ENCODE measurements around the gene CFAP300. TPM values are rescaled to one million over a fixed set of nuclear protein-coding genes. Genes with fewer than 3 reads are reported as not detected.

CFAP300 gene

DNA sequence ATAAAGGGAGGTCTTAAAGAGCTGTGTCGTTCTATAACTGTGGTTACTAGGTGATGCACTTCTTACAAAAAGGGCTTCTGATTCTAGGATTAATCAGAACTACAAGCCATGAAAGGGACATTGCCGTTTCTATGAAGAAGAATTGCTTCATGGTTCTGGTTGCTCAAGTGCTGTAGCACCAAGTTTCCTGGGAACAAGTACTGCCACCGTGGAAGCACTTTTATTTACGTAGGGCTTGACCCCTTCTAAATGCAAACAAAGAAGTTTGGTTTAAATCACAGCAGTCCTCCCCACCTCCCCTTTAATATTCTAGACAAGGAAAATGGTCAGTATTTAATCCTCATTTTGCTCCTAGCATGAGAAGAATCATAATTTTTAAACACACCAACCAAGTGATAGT lies 72.8 kb downstream of the CFAP300 start:
- WGBS (ENCODE audit: extremely low coverage, insufficient coverage, low lambda C conversion rate), result no CpG with 5 or more reads among the region's 4 CpGs
- H3K18ac ChIP-seq (ENCODE audit: low read length), result no peak overlapping the region
- DNase-seq, result no peak
- peaks cover 3% of the 10 kb centered on the region for H3K4me1 ChIP-seq (ENCODE audit: control insufficient read depth, low read depth, low read length)
- no peak overlapping the region for H4K5ac ChIP-seq (ENCODE audit: low read length)
- no peak overlapping the region for H3K56ac ChIP-seq (ENCODE audit: low read length)
- no peak overlapping the region for H3K27ac ChIP-seq (ENCODE audit: low read depth, low read length)
- no peak overlapping the region for H3K9ac ChIP-seq (ENCODE audit: low read length)
- no peak overlapping the region for H3K4me3 ChIP-seq (ENCODE audit: low read length)
- H3K36me3 ChIP-seq (ENCODE audit: control insufficient read depth, insufficient read depth, low read length), result no peaks in the 10 kb centered on the region
- H3K79me2 ChIP-seq (ENCODE audit: control insufficient read depth, insufficient read depth, low read length), result peaks cover 59% of the 10 kb centered on the region
- H3K27me3 ChIP-seq (ENCODE audit: insufficient read depth, low read length, poor library complexity), result no peaks in the 10 kb centered on the region
- H2BK120ac ChIP-seq (ENCODE audit: low read depth, low read length), result no peak overlapping the region
- H2BK5ac ChIP-seq (ENCODE audit: low read length), result no peak overlapping the region
- no peak overlapping the region for H3K4me2 ChIP-seq (ENCODE audit: low read length)
- H3K79me1 ChIP-seq (ENCODE audit: low read length), result peaks cover 4% of the 10 kb centered on the region
- no peak overlapping the region for H4K8ac ChIP-seq (ENCODE audit: low read depth, low read length)
- H3K23ac ChIP-seq (ENCODE audit: low read length), result no peak overlapping the region
- H2AK5ac ChIP-seq (ENCODE audit: low read length), result no peak overlapping the region
- no peak overlapping the region for H2BK15ac ChIP-seq (replicated peaks; ENCODE audit: low read depth)
- no peak overlapping the region for H3K4ac ChIP-seq (ENCODE audit: low read depth, low read length)

DNA sequence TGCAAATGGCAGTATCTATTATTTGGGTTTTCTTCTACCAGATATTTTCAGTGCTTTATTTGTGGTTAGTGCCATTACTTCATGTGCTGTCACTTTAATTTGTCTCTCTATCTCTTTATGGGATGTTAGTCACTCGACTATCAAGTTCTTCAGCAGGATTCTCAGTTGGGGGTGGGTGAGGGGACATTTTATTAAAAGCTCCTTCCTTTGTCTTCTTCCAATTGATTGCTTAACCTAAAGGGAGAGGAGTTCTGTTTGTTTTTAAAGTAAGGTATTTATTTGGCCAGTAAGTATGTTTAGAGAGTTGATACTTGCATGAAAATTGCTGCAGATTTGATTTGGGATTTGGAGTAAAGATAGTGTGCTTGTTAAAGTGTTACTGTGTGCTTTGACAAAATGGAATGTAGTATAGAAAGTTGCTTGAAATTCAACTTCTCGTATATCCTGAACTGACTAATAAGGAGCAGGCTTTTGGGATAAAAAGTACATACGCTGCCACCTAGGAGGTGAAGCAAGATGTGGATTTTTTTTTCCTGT lies 73.3 kb downstream of the CFAP300 start:
- Histone ChIP-seq H3K4me3 (ENCODE audit: low read length) (no peak overlapping the region), H2BK5ac (ENCODE audit: low read length) (no peak overlapping the region), H2BK120ac (ENCODE audit: low read depth, low read length) (no peak overlapping the region), H3K79me1 (ENCODE audit: low read length) (peaks cover 4% of the 10 kb centered on the region), H3K79me2 (ENCODE audit: control insufficient read depth, insufficient read depth, low read length) (peaks cover 60% of the 10 kb centered on the region), H3K4me1 (ENCODE audit: control insufficient read depth, low read depth, low read length) (peaks cover 3% of the 10 kb centered on the region), H3K27ac (ENCODE audit: low read depth, low read length) (no peak overlapping the region), H3K23ac (ENCODE audit: low read length) (no peak overlapping the region), H3K9ac (ENCODE audit: low read length) (no peak overlapping the region), H3K27me3 (ENCODE audit: insufficient read depth, low read length, poor library complexity) (no peaks in the 10 kb centered on the region), H3K4ac (ENCODE audit: low read depth, low read length) (no peak overlapping the region), H4K5ac (ENCODE audit: low read length) (no peak overlapping the region), H3K18ac (ENCODE audit: low read length) (no peak overlapping the region), H2AK5ac (ENCODE audit: low read length) (no peak overlapping the region), H3K56ac (ENCODE audit: low read length) (no peak overlapping the region), H4K8ac (ENCODE audit: low read depth, low read length) (no peak overlapping the region), H3K36me3 (ENCODE audit: control insufficient read depth, insufficient read depth, low read length) (no peaks in the 10 kb centered on the region), H2BK15ac (replicated peaks; ENCODE audit: low read depth) (no peak overlapping the region), H3K4me2 (ENCODE audit: low read length) (no peak overlapping the region)
- peak; percentile 64 for DNase-seq
- WGBS (ENCODE audit: extremely low coverage, insufficient coverage, low lambda C conversion rate), result no CpG with 5 or more reads among the region's 3 CpGs

DNA sequence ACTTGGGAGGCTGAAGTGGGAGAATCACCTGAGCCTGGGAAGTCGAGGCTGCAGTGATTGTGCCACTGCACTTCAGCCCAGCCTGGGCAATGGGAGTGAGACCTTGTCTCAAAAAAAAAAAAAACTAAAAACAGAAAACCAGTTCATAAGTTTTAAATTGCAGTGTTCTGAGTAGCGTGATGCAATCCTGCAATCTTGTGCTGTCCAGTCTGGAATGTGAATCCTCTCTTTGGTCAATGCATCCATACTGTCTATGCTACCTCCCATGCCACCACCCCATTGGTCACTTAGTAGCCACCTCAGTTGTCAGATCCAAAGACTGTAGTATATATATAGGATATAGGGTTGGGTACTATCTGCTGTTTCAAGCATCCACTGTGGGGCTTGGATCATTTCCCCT lies 74.1 kb downstream of the CFAP300 start:
- Histone ChIP-seq H3K9ac (ENCODE audit: low read length) (no peak overlapping the region), H3K18ac (ENCODE audit: low read length) (no peak overlapping the region), H2BK5ac (ENCODE audit: low read length) (no peak overlapping the region), H3K4ac (ENCODE audit: low read depth, low read length) (no peak overlapping the region), H4K8ac (ENCODE audit: low read depth, low read length) (no peak overlapping the region), H3K27me3 (ENCODE audit: insufficient read depth, low read length, poor library complexity) (no peaks in the 10 kb centered on the region), H4K5ac (ENCODE audit: low read length) (no peak overlapping the region), H3K36me3 (ENCODE audit: control insufficient read depth, insufficient read depth, low read length) (no peaks in the 10 kb centered on the region), H2BK15ac (replicated peaks; ENCODE audit: low read depth) (no peak overlapping the region), H2BK120ac (ENCODE audit: low read depth, low read length) (no peak overlapping the region), H3K4me2 (ENCODE audit: low read length) (no peak overlapping the region), H3K4me1 (ENCODE audit: control insufficient read depth, low read depth, low read length) (peaks cover 3% of the 10 kb centered on the region), H3K27ac (ENCODE audit: low read depth, low read length) (no peak overlapping the region), H3K79me1 (ENCODE audit: low read length) (peaks cover 6% of the 10 kb centered on the region), H3K56ac (ENCODE audit: low read length) (no peak overlapping the region), H3K23ac (ENCODE audit: low read length) (no peak overlapping the region), H2AK5ac (ENCODE audit: low read length) (no peak overlapping the region), H3K79me2 (ENCODE audit: control insufficient read depth, insufficient read depth, low read length) (peaks cover 64% of the 10 kb centered on the region), H3K4me3 (ENCODE audit: low read length) (no peak overlapping the region)
- WGBS (ENCODE audit: extremely low coverage, insufficient coverage, low lambda C conversion rate), result no CpG with 5 or more reads among the region's 2 CpGs
- DNase-seq, result no peak

Small RNAs within 50 kb of the gene (small RNA-seq; reads per million reads assigned to genes)
- not detected for gene RNA5SP535 (ENCODE audit: insufficient read depth)
